Activated T-helper 1 cell treated with Interleukin-2 at 50 U/mL for 16 hours (primary cell): ENCODE measurements around the gene CAB39L.

Source experiments
- DNase-seq: peaks from one replicate; pipeline ENCODE4 v3.0.0-alpha.2; 2020; ENCODE audit warnings: low read depth

CAB39L gene

GRCh38 chr13:49443704-49444523, at the start of gene CAB39L, which contains the start of gene SETDB2:
Gene CAB39L (minus strand): TSS chr13:49444064. CDS start chr13:49382910, 61,154 bp downstream.
Gene SETDB2 (plus strand): TSS chr13:49444274. CDS start chr13:49451894, 7,620 bp downstream.
- peak; percentile 99 for DNase-seq

GRCh38 chr13:49488563-49488962, 44.7 kb upstream of the CAB39L start:
- no peak for DNase-seq

GRCh38 chr13:49481788-49482187, 37.9 kb upstream of the CAB39L start:
- DNase-seq, result no peak

GRCh38 chr13:49476529-49476928, 32.7 kb upstream of the CAB39L start:
- no peak for DNase-seq

GRCh38 chr13:49472186-49472585, 28.3 kb upstream of the CAB39L start:
- no peak for DNase-seq

- no peak for DNase-seq
Measured at GRCh38 chr13:49466292-49466838, 22.5 kb upstream of the CAB39L start.

- DNase-seq, result no peak
Measured at GRCh38 chr13:49464621-49465325, 20.9 kb upstream of the CAB39L start.

GRCh38 chr13:49464085-49464484, 20.2 kb upstream of the CAB39L start:
- DNase-seq, result no peak

GRCh38 chr13:49459580-49459979, 15.7 kb upstream of the CAB39L start:
- DNase-seq, result no peak

- no peak for DNase-seq
Measured at GRCh38 chr13:49457221-49457620, 13.4 kb upstream of the CAB39L start.

GRCh38 chr13:49456156-49456555, 12.3 kb upstream of the CAB39L start:
- DNase-seq, result no peak

- no peak for DNase-seq
Measured at GRCh38 chr13:49455007-49455398, 11.1 kb upstream of the CAB39L start.

- DNase-seq, result no peak
Measured at GRCh38 chr13:49454388-49455006, 10.6 kb upstream of the CAB39L start.

GRCh38 chr13:49453465-49453864, 9.6 kb upstream of the CAB39L start:
- no peak for DNase-seq

- no peak for DNase-seq
Measured at GRCh38 chr13:49452725-49453457, 9.0 kb upstream of the CAB39L start.

GRCh38 chr13:49450105-49450819, 6.4 kb upstream of the CAB39L start:
- no peak for DNase-seq

GRCh38 chr13:49448753-49449152, 4.9 kb upstream of the CAB39L start:
- no peak for DNase-seq

- DNase-seq, result no peak
Measured at GRCh38 chr13:49446473-49446872, 2.6 kb upstream of the CAB39L start.

- no peak for DNase-seq
Measured at GRCh38 chr13:49444524-49445395, 896 bp upstream of the CAB39L start.

GRCh38 chr13:49443357-49443703, 534 bp downstream of the CAB39L start:
- DNase-seq, result no peak
